Loucy (cell line): ENCODE data around the gene SEC16B.

Source experiments
- EZH2phosphoT487 ChIP-seq: fragments of 200-600 bp; IDR thresholded peaks from 2 replicates; pipeline ENCODE4 v1.6.1; 2018; ENCODE audit warnings: antibody characterized with exemption, mild to moderate bottlenecking, moderate library complexity, borderline replicate concordance
- TF ChIP-seq, protein P1 (sequence below): fragments of 200-600 bp; sonication (generic); conservative IDR thresholded peaks from 2 replicates; pipeline ENCODE4 v1.5.1; 2014; ENCODE audit warnings: mild to moderate bottlenecking, antibody characterized with exemption, low read length

GRCh38 chr1:178010674-178011464 is 41.0 kb upstream of the SEC16B start:
- TF ChIP-seq, protein P1, sequence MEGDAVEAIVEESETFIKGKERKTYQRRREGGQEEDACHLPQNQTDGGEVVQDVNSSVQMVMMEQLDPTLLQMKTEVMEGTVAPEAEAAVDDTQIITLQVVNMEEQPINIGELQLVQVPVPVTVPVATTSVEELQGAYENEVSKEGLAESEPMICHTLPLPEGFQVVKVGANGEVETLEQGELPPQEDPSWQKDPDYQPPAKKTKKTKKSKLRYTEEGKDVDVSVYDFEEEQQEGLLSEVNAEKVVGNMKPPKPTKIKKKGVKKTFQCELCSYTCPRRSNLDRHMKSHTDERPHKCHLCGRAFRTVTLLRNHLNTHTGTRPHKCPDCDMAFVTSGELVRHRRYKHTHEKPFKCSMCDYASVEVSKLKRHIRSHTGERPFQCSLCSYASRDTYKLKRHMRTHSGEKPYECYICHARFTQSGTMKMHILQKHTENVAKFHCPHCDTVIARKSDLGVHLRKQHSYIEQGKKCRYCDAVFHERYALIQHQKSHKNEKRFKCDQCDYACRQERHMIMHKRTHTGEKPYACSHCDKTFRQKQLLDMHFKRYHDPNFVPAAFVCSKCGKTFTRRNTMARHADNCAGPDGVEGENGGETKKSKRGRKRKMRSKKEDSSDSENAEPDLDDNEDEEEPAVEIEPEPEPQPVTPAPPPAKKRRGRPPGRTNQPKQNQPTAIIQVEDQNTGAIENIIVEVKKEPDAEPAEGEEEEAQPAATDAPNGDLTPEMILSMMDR: no peak
- TF ChIP-seq EZH2phosphoT487: no peak
